Osteoblast (primary cell): ENCODE data around the gene OR1I1. TPM values are rescaled to one million over a fixed set of nuclear protein-coding genes. Genes with fewer than 3 reads are reported as not detected.

Experiments used
- DNase-seq: peaks from one replicate; pipeline ENCODE4 v3.0.0; 2011; ENCODE audit warnings: low spot score, mixed read lengths; ENCODE audit not compliant: insufficient read length; ENCODE audit errors: missing footprints
- H2AFZ ChIP-seq: 2 replicates; pipeline ENCODE4 v1.6.0; 2011; ENCODE audit warnings: mild to moderate bottlenecking, low read length
- H3K27ac ChIP-seq: 2 replicates; pipeline ENCODE4 v1.5.1; 2011; ENCODE audit warnings: mild to moderate bottlenecking, low read depth, low read length, moderate library complexity
- H3K27me3 ChIP-seq: 2 replicates; pipeline ENCODE4 v1.6.0; 2012; ENCODE audit warnings: mild to moderate bottlenecking, control low read depth, inconsistent platforms, low read length, moderate library complexity; ENCODE audit not compliant: insufficient read depth
- H3K36me3 ChIP-seq: 2 replicates; pipeline ENCODE4 v1.5.1; 2011; ENCODE audit warnings: mild to moderate bottlenecking, low read length, control low read depth, moderate library complexity; ENCODE audit not compliant: insufficient read depth
- H3K4me1 ChIP-seq: 2 replicates; pipeline ENCODE4 v1.5.1; 2011; ENCODE audit warnings: mild to moderate bottlenecking, low read length, control low read depth, moderate library complexity; ENCODE audit not compliant: insufficient read depth
- H3K4me2 ChIP-seq: 2 replicates; pipeline ENCODE4 v1.6.0; 2011; ENCODE audit warnings: mild to moderate bottlenecking, low read length; ENCODE audit not compliant: insufficient read depth
- H3K4me3 ChIP-seq: fragments of 200-600 bp; sonication (generic); 3 replicates; pipeline ENCODE4 v1.5.1; 2012; ENCODE audit warnings: mild to moderate bottlenecking, low read length, inconsistent platforms; ENCODE audit not compliant: insufficient read depth
- H3K79me2 ChIP-seq: 2 replicates; pipeline ENCODE4 v1.6.0; 2012; ENCODE audit warnings: mild to moderate bottlenecking, low read length, control low read depth, inconsistent platforms; ENCODE audit not compliant: insufficient read depth
- H3K9me3 ChIP-seq: 2 replicates; pipeline ENCODE4 v1.5.1; 2011; ENCODE audit warnings: low read depth, low read length, control low read depth
- H4K20me1 ChIP-seq: 2 replicates; pipeline ENCODE4 v1.6.0; 2012; ENCODE audit warnings: mild to moderate bottlenecking, low read length, control low read depth; ENCODE audit not compliant: insufficient read depth
- total RNA-seq: library from RNA; depleted of rRNA; stranded (reverse); fragments of >200 nt; gene quantifications from 2 replicates; pipeline ENCODE4 v1.2.3, GENCODE V29; 2012
- TF ChIP-seq, protein P1 (sequence below): IDR thresholded peaks from 2 replicates; pipeline ENCODE4 v1.5.1; 2011; ENCODE audit warnings: mild to moderate bottlenecking, low read depth, low read length, moderate library complexity; ENCODE audit errors: extremely low read depth

OR1I1 gene
- total RNA-seq, 1 donor = not detected

DNA sequence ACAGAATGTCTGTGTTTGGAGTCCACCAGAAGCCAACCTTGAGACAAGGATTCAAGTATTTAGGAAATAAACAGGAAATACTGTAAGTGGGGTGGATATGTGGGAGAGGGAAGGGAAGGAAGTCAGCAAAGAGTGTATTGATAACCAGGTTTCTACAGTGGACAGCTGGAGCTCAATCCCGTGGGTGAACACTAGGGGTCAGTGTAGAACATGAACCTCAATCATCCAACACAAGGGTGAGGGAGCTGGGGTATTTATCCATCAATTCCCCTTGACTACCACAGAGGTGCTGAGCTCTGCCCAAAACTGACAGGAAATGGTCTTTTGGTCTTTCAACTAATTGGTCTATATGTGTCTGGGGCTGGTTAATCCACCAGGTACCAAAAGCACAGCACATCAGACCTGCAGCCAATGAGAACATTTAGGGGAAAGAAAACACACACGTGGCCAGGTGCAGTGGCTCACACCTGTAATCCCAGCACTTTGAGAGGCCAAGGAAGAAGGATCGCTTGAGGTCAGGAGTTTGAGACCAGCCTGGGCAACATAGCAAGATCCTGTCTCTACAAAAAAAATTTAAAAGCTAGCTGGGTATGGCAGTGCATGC lies 19.6 kb downstream of the OR1I1 start:
- H3K36me3 ChIP-seq = no peaks in the 10 kb centered on the region
- H3K4me1 ChIP-seq = no peaks in the 10 kb centered on the region
- no peak overlapping the region for H3K27ac ChIP-seq
- H4K20me1 ChIP-seq = no peaks in the 10 kb centered on the region
- TF ChIP-seq, protein P1, sequence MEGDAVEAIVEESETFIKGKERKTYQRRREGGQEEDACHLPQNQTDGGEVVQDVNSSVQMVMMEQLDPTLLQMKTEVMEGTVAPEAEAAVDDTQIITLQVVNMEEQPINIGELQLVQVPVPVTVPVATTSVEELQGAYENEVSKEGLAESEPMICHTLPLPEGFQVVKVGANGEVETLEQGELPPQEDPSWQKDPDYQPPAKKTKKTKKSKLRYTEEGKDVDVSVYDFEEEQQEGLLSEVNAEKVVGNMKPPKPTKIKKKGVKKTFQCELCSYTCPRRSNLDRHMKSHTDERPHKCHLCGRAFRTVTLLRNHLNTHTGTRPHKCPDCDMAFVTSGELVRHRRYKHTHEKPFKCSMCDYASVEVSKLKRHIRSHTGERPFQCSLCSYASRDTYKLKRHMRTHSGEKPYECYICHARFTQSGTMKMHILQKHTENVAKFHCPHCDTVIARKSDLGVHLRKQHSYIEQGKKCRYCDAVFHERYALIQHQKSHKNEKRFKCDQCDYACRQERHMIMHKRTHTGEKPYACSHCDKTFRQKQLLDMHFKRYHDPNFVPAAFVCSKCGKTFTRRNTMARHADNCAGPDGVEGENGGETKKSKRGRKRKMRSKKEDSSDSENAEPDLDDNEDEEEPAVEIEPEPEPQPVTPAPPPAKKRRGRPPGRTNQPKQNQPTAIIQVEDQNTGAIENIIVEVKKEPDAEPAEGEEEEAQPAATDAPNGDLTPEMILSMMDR = peak; percentile 75
- peaks cover under 1% of the 10 kb centered on the region for H3K79me2 ChIP-seq
- no peak overlapping the region for H3K4me2 ChIP-seq
- no peaks in the 10 kb centered on the region for H3K27me3 ChIP-seq
- H3K4me3 ChIP-seq = no peak overlapping the region
- peaks cover 8% of the 10 kb centered on the region for H3K9me3 ChIP-seq
- DNase-seq = peak; percentile 64
- no peak overlapping the region for H2AFZ ChIP-seq

DNA sequence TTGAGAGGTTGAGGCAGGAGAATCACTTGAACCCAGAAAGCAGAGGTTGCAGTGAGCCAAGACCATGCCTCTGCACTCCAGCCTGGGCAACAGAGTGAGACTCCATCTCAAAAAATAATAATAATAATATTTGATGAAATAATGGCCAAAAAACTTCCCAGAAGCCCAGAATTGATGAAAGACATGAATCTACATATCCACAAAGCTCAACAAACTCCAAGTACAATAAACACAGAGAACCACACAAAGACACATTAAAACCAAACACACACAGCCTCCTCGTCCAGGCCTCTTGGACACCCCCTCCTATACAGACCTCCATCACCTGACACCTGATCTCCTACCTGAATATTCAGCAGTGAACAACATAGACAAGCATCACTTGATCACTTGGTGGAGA lies 22.0 kb downstream of the OR1I1 start:
- peaks cover 10% of the 10 kb centered on the region for H4K20me1 ChIP-seq
- H3K4me2 ChIP-seq = no peak overlapping the region
- no peak overlapping the region for H3K27ac ChIP-seq
- H2AFZ ChIP-seq = no peak overlapping the region
- H3K36me3 ChIP-seq = peaks cover under 1% of the 10 kb centered on the region
- peak; percentile 50 for DNase-seq
- H3K4me1 ChIP-seq = peaks cover 11% of the 10 kb centered on the region
- peaks cover 22% of the 10 kb centered on the region for H3K79me2 ChIP-seq
- TF ChIP-seq, protein P1 = no peak
- peaks cover 8% of the 10 kb centered on the region for H3K9me3 ChIP-seq
- H3K27me3 ChIP-seq = no peaks in the 10 kb centered on the region
- H3K4me3 ChIP-seq = no peak overlapping the region

GRCh38 chr19:15104411-15104810 lies 22.4 kb downstream of the OR1I1 start:
- Histone ChIP-seq H3K79me2 (peaks cover 27% of the 10 kb centered on the region), H3K27ac (no peak overlapping the region)
- TF ChIP-seq, protein P1 = no peak

DNA sequence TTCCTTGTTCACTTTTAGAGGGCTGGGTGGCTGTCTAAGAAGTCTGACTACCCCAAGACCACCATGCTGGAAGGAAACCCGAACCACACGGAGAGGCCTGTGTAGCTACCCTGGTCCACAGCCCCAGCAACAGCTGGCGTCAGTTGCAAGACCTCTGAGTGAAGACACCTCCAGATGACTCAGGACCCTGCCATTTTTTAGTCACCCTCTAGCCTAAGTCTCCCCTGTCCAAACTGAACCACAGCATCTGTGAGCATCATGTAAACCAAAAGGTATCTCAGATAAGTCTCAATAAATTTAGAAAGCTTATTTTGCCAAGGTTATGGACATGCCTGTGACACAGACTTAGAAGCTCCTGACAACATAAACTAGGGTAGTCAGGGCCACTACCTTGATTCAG lies 23.0 kb downstream of the OR1I1 start:
- no peak overlapping the region for H2AFZ ChIP-seq
- H3K79me2 ChIP-seq = peaks cover 27% of the 10 kb centered on the region
- TF ChIP-seq, protein P1 = no peak
- no peak overlapping the region for H3K4me3 ChIP-seq
- H4K20me1 ChIP-seq = peaks cover 11% of the 10 kb centered on the region
- no peak overlapping the region for H3K27ac ChIP-seq
- H3K27me3 ChIP-seq = no peaks in the 10 kb centered on the region
- peaks cover 5% of the 10 kb centered on the region for H3K36me3 ChIP-seq
- H3K4me1 ChIP-seq = peaks cover 11% of the 10 kb centered on the region
- H3K4me2 ChIP-seq = no peak overlapping the region
- no peak for DNase-seq
- peaks cover 8% of the 10 kb centered on the region for H3K9me3 ChIP-seq

More at GRCh38 chr19:15104411-15104810, 22.4 kb downstream of the OR1I1 start:
- Histone ChIP-seq H2AFZ (no peak overlapping the region), H3K4me2 (no peak overlapping the region), H3K36me3 (peaks cover 4% of the 10 kb centered on the region), H3K9me3 (peaks cover 8% of the 10 kb centered on the region), H3K4me3 (no peak overlapping the region), H4K20me1 (peaks cover 11% of the 10 kb centered on the region), H3K27me3 (no peaks in the 10 kb centered on the region), H3K4me1 (peaks cover 11% of the 10 kb centered on the region)
- peak; percentile 66 for DNase-seq
